ENCODE data around the gene CINP. TPM values are rescaled to one million over a fixed set of nuclear protein-coding genes. Genes with fewer than 3 reads are reported as not detected.

CINP gene
- total and polyA plus RNA-seq, 2 of the 13 experiments (the other 11 are each of a cell fraction or from before 2014, with no cell fraction given) = 32.8 to 42.8 TPM

DNA sequence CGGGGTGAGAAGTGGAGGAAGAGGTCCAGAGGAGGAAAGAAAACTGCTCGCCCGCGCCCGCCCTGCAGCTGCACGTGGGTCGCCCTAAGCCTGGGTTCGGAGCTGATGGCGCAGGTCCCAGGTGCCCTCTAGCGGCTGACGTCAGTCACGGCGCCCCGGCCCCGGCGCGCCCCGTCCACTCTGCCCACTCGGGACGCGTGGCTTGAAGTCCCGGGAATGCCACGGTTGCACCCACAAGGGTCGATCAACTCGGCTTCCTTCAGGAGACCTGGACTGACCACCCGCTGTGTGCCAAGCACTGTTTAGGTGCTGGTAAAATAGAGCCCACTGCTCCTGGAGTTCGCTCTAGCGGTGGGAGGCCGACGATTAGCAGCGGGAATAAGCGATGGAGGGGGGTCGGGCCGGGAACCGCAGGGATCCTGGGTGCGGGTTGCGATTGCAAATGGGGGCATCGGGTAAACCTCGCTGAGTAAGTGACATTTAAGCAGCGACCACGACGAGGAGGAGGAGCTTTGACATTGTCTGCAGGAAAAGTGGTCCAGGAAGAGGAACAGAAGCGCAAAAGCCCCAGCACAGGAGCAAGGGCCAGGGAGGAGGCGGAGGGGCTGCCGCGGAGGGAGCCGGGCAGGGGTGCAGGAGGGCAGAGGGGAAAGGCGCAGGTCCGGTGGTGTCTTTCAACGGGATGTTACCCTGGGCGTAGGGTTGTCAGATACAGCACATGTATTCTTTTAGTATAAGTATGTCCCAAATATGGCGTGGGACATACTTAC lies 48.3 kb downstream of the CINP start (continued):
- peak; percentile 22; the same call in 1 of the 2 replicates for TF ChIP-seq MEIS2 (CRISPR knock-in tag; IDR thresholded peaks at IDR 0.05)
- TF ChIP-seq, protein P1, sequence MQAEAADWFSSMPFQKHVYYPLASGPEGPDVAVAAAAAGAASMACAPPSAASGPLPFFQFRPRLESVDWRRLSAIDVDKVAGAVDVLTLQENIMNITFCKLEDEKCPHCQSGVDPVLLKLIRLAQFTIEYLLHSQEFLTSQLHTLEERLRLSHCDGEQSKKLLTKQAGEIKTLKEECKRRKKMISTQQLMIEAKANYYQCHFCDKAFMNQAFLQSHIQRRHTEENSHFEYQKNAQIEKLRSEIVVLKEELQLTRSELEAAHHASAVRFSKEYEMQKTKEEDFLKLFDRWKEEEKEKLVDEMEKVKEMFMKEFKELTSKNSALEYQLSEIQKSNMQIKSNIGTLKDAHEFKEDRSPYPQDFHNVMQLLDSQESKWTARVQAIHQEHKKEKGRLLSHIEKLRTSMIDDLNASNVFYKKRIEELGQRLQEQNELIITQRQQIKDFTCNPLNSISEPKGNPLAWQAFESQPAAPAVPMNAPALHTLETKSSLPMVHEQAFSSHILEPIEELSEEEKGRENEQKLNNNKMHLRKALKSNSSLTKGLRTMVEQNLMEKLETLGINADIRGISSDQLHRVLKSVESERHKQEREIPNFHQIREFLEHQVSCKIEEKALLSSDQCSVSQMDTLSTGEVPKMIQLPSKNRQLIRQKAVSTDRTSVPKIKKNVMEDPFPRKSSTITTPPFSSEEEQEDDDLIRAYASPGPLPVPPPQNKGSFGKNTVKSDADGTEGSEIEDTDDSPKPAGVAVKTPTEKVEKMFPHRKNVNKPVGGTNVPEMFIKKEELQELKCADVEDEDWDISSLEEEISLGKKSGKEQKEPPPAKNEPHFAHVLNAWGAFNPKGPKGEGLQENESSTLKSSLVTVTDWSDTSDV (CRISPR knock-in tag; IDR thresholded peaks at IDR 0.05) = no peak
- TF ChIP-seq JDP2 (CRISPR knock-in tag; IDR thresholded peaks at IDR 0.05; ENCODE audit: borderline replicate concordance) = no peak
- TF ChIP-seq, protein P2, sequence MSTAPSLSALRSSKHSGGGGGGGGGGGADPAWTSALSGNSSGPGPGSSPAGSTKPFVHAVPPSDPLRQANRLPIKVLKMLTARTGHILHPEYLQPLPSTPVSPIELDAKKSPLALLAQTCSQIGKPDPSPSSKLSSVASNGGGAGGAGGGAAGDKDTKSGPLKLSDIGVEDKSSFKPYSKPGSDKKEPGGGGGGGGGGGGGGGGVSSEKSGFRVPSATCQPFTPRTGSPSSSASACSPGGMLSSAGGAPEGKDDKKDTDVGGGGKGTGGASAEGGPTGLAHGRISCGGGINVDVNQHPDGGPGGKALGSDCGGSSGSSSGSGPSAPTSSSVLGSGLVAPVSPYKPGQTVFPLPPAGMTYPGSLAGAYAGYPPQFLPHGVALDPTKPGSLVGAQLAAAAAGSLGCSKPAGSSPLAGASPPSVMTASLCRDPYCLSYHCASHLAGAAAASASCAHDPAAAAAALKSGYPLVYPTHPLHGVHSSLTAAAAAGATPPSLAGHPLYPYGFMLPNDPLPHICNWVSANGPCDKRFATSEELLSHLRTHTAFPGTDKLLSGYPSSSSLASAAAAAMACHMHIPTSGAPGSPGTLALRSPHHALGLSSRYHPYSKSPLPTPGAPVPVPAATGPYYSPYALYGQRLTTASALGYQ (CRISPR knock-in tag; IDR thresholded peaks at IDR 0.05) = no peak; the same call in 1 of the 2 replicates
- peak; percentile 32; the same call in 1 of the 2 replicates for TF ChIP-seq KLF11 (CRISPR knock-in tag; IDR thresholded peaks at IDR 0.05)
- TF ChIP-seq RFX3 (CRISPR knock-in tag; IDR thresholded peaks at IDR 0.05) = no peak
- TF ChIP-seq, protein P3, sequence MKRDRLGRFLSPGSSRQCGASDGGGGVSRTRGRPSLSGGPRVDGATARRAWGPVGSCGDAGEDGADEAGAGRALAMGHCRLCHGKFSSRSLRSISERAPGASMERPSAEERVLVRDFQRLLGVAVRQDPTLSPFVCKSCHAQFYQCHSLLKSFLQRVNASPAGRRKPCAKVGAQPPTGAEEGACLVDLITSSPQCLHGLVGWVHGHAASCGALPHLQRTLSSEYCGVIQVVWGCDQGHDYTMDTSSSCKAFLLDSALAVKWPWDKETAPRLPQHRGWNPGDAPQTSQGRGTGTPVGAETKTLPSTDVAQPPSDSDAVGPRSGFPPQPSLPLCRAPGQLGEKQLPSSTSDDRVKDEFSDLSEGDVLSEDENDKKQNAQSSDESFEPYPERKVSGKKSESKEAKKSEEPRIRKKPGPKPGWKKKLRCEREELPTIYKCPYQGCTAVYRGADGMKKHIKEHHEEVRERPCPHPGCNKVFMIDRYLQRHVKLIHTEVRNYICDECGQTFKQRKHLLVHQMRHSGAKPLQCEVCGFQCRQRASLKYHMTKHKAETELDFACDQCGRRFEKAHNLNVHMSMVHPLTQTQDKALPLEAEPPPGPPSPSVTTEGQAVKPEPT (CRISPR knock-in tag; IDR thresholded peaks at IDR 0.05; ENCODE audit: low read depth) = no peak
- no peak for TF ChIP-seq MAF1 (CRISPR knock-in tag; IDR thresholded peaks at IDR 0.05; ENCODE audit: borderline replicate concordance)
- TF ChIP-seq XBP1 (CRISPR knock-in tag; IDR thresholded peaks at IDR 0.05) = no peak
- TF ChIP-seq, protein P4, sequence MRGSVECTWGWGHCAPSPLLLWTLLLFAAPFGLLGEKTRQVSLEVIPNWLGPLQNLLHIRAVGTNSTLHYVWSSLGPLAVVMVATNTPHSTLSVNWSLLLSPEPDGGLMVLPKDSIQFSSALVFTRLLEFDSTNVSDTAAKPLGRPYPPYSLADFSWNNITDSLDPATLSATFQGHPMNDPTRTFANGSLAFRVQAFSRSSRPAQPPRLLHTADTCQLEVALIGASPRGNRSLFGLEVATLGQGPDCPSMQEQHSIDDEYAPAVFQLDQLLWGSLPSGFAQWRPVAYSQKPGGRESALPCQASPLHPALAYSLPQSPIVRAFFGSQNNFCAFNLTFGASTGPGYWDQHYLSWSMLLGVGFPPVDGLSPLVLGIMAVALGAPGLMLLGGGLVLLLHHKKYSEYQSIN (CRISPR knock-in tag; IDR thresholded peaks at IDR 0.05; ENCODE audit: borderline replicate concordance) = no peak
- TF ChIP-seq SUZ12 (IDR thresholded peaks at IDR 0.05; ENCODE audit: low read depth, low read length) = no peak
- peak; percentile 91; the same call in 1 of the 2 replicates for TF ChIP-seq NFKB2 (CRISPR knock-in tag; IDR thresholded peaks at IDR 0.05; ENCODE audit: borderline replicate concordance)
- TF ChIP-seq, protein P5, sequence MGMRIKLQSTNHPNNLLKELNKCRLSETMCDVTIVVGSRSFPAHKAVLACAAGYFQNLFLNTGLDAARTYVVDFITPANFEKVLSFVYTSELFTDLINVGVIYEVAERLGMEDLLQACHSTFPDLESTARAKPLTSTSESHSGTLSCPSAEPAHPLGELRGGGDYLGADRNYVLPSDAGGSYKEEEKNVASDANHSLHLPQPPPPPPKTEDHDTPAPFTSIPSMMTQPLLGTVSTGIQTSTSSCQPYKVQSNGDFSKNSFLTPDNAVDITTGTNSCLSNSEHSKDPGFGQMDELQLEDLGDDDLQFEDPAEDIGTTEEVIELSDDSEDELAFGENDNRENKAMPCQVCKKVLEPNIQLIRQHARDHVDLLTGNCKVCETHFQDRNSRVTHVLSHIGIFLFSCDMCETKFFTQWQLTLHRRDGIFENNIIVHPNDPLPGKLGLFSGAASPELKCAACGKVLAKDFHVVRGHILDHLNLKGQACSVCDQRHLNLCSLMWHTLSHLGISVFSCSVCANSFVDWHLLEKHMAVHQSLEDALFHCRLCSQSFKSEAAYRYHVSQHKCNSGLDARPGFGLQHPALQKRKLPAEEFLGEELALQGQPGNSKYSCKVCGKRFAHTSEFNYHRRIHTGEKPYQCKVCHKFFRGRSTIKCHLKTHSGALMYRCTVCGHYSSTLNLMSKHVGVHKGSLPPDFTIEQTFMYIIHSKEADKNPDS (CRISPR knock-in tag; IDR thresholded peaks at IDR 0.05) = no peak
- no peak for TF ChIP-seq ARID2 (CRISPR knock-in tag; IDR thresholded peaks at IDR 0.05; ENCODE audit: borderline replicate concordance)
